Measurements from ENCODE around the gene VPS11. TPM values are rescaled to one million over a fixed set of nuclear protein-coding genes. Genes with fewer than 3 reads are reported as not detected.

VPS11 gene
- total RNA-seq, 1 experiment from 2014 or later: 18.6 TPM

GRCh38 chr11:119026970-119027369 lies 40.6 kb upstream of the VPS11 start:
- Histone ChIP-seq H3K9me3 (ENCODE audit: control insufficient read depth, low read depth, low read length) (no peaks in the 10 kb centered on the region), H3K4me2 (ENCODE audit: insufficient read depth, insufficient read length, low read length) (no peak overlapping the region), H3K4me1 (ENCODE audit: insufficient read depth, low read length) (peaks cover 8% of the 10 kb centered on the region; the same call in 1 of the 2 replicates), H2BK15ac (ENCODE audit: low read depth, low read length) (no peak overlapping the region), H3K9ac (ENCODE audit: extremely low read depth, insufficient read length, low read length) (no peak overlapping the region), H3K23ac (ENCODE audit: insufficient read length, low read depth, low read length) (no peak overlapping the region), H3K79me1 (ENCODE audit: insufficient read depth, low read depth, low read length, poor library complexity, severe bottlenecking) (peaks cover 3% of the 10 kb centered on the region), H2BK20ac (ENCODE audit: low read depth, low read length, poor library complexity, severe bottlenecking) (no peak overlapping the region), H2BK12ac (ENCODE audit: insufficient read length, low read depth, low read length) (no peak overlapping the region), H3K27me3 (ENCODE audit: insufficient read depth, low read length) (no peaks in the 10 kb centered on the region), H3K27ac (ENCODE audit: insufficient read length, low read depth, low read length) (no peak overlapping the region), H4K91ac (ENCODE audit: insufficient read length, low read depth, low read length) (no peak overlapping the region), H3K56ac (ENCODE audit: insufficient read length, low read depth, low read length) (no peak overlapping the region), H4K5ac (ENCODE audit: insufficient read length, low read depth, low read length) (no peak overlapping the region), H2BK5ac (ENCODE audit: insufficient read length, low read length) (no peak overlapping the region), H3K18ac (ENCODE audit: insufficient read length, low read depth, low read length) (no peak overlapping the region), H3K4ac (ENCODE audit: low read depth, low read length) (no peak overlapping the region), H4K20me1 (ENCODE audit: control insufficient read depth, insufficient read depth, insufficient read length) (no peaks in the 10 kb centered on the region), H2AFZ (ENCODE audit: low read length) (no peak overlapping the region), H2BK120ac (ENCODE audit: low read depth, low read length, poor library complexity, severe bottlenecking) (no peak overlapping the region), H3K14ac (ENCODE audit: insufficient read depth, low read length) (no peak overlapping the region), H2AK5ac (ENCODE audit: insufficient read length, low read length) (no peak overlapping the region), H4K8ac (replicated peaks; ENCODE audit: insufficient read length, low read depth, low read length) (no peak overlapping the region), H3K23me2 (ENCODE audit: insufficient read length, low read depth, low read length, poor library complexity, severe bottlenecking) (peaks cover 14% of the 10 kb centered on the region), H3T11ph (ENCODE audit: low read length) (no peak overlapping the region), H3K79me2 (ENCODE audit: insufficient read depth, low read length) (no peaks in the 10 kb centered on the region)
- TF ChIP-seq, protein P1, sequence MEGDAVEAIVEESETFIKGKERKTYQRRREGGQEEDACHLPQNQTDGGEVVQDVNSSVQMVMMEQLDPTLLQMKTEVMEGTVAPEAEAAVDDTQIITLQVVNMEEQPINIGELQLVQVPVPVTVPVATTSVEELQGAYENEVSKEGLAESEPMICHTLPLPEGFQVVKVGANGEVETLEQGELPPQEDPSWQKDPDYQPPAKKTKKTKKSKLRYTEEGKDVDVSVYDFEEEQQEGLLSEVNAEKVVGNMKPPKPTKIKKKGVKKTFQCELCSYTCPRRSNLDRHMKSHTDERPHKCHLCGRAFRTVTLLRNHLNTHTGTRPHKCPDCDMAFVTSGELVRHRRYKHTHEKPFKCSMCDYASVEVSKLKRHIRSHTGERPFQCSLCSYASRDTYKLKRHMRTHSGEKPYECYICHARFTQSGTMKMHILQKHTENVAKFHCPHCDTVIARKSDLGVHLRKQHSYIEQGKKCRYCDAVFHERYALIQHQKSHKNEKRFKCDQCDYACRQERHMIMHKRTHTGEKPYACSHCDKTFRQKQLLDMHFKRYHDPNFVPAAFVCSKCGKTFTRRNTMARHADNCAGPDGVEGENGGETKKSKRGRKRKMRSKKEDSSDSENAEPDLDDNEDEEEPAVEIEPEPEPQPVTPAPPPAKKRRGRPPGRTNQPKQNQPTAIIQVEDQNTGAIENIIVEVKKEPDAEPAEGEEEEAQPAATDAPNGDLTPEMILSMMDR (conservative IDR thresholded peaks at IDR 0.05): no peak
- Mint-ChIP-seq H3K4me1 (peaks cover 22 to 24% of the 10 kb centered on the region in 2 experiments), H3K27ac (no peak overlapping the region), H3K36me3 (ENCODE audit: insufficient read depth in 1 of 3, low read depth in 3 of 3) (peaks cover 31 to 68% (median 61%) of the 10 kb centered on the region in 3 experiments), H3K27me3 (ENCODE audit: low read depth) (no peaks in the 10 kb centered on the region; the same call in 1 of the 2 replicates), H3K9me3 (no peaks in the 10 kb centered on the region), H3K4me3 (no peak overlapping the region)
- no peak for DNase-seq
- WGBS (ENCODE audit: extremely low coverage, insufficient read length, low lambda C conversion rate): no CpG with 5 or more reads among the region's 2 CpGs

Data from H9 (cell line).